NCI-H2196 treated with DMSO at 0.1 percent for 48 hours (cell line): ENCODE results near the gene MYOF.
"Not testable (repeated sequence)": the region's sequence is repeated elsewhere in the genome, so short reads cannot be mapped to it uniquely, and the experiment has no call there.

ENCODE experiments used
- DNase-seq: peaks from one replicate; lab custom pipeline; 2025; ENCODE audit not compliant: unreplicated experiment; lab: John Stamatoyannopoulos, UW

MYOF gene

DNA sequence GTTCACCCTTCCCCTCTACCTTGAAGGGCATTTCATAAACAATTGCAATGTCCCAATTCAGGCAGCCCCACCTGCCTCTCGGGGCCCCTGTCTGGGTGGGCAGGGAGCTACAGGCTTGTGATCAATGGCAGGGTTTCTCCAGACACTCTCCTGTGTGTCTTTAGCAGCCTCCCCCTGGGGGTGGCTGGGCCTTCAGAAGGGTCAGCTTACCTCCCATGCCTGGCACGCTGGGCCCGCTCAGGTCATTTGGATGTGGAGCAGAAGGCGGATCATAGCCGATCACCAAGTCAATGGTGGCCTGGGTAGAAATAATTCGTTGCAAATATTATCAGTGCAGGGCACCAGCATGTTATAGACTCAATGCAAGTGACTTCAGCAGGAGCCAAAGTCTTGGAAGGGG lies 56.3 kb downstream of the MYOF start:
- no peak for DNase-seq

DNA sequence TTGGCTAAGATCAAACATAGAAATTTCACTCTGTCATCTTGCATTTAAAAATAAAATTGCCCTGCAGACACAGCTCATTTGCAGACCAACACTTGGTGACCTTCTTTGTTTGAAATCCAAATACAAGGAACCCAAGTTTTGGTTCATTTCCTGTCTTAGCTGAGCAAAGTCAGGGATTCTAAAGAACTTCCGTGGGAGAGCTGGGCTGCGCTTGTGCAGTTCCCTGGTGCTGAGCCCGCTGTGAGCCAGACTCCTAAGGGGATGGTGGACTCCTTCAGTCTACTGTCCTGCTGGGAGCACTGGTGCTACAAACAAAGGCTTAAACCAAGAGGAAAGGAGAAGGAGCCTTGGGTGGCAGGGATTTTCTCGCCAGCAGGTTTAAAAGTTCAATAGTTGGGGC lies 60.0 kb downstream of the MYOF start:
- DNase-seq = no peak

DNA sequence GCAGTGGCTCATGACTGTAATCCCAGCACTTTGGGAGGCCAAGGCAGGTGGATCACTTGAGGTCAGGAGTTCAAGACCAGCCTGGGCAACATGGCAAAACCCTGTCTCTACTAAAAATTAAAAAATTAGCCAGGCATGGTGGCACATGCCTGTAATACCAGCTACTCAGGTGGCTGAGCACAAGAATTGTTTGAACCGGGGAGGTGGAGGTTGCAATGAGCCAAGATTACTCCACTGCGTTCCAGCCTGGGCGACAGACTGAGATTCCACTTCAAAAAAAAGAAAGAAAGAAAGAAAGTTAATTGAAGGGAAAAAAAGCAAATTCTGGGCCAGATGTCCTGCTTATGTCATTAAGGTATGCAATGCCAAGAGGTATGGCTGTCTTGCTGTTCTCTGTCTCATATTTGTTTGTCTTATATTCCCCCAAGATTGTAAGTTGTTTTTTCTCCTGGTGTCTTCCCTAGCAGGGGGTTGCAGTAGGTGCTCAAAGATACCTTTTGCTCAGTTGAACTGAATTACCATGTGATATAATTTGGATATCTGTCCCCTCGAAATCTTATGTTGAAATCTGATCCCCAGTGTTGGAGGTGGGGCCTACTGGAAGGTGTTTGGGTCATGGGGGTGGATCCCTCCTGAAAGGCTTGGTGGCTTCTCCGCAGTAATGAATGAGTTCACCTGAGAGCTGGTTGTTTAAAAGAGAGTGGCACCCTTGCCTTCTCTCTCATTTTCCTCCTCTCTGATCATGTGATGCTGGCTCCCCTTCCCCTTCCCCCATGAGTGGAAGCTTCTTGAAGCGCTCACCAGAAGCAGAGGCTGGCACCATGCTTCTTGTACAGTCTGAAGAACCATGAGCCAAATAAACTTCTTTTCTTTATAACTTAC lies 60.9 kb downstream of the MYOF start:
- DNase-seq = no peak

DNA sequence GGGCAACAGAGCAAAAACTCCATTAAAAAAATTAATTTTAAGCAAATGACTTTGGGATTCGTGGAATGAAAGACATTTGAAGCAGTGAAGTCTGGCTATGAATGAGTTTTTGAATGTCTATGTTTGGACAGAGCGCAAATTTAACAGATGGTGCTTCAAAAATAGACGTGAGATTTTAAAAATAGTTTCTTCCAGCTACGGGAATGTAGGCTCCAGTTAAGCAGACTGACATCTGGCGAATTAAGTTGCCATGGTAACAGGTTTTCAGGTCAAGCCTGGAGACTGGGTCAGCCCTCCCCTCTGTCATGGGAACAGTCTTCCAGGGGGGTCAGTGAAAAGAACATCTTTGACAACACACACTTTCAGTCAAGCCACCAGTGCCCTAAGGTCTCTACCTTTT lies 62.0 kb downstream of the MYOF start:
- no peak for DNase-seq

DNA sequence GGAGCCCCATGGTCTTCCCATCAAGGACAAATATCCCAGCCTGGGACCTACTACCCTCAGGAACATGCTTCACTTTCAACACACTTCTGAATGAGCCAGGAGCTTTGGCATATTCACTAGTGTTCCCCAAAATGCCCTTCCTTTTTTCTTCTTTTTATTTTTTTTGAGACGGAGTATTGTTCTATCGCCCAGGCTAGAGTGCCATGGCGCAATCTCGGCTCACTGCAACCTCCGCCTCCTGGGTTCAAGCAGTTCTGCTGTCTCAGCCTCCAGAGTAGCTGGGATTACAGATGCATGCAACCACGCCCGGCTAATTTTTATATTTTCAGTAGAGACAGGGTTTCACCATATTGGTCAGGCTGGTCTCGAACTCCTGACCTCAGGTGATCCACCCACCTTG lies 63.1 kb downstream of the MYOF start:
- DNase-seq = not testable (repeated sequence)

DNA sequence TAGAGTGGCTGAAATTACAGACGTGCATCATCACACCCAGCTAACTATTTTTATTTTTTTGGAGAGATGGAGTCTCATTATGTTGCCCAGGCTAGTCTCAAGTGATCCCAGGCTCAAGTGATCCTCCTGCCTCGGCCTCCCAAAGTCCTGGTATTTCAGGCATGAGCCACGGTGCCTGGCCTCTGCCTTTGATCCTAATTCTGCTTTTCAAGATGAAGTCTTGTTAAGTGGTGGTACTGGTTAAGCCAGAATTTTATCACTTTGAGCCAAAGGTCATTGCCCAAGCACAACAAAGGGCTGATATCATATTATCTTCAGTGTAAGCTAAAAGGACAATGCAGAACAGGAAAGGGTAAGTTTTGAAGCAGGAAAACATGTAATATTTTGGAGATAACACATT lies 64.2 kb downstream of the MYOF start:
- peak; percentile 11 for DNase-seq

DNA sequence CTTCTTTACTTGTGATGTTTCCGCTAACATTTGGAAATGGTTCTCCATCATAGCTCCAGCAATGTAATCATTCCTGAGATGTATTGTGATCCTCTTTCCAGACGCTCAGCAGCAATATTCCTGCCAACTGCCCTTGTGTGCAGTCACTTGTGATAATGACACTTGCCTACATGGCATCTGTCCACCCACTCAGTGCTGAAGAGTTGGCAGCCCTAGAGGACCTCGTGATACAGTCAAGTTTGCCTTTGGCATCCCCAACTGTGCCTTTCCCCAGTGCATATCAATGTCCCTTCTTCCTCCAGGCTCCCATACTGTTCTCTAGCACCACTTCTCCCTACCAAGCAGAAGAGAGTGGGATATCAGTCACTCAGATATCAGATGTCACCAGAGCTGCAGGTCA lies 64.9 kb downstream of the MYOF start:
- DNase-seq = peak; percentile 26

DNA sequence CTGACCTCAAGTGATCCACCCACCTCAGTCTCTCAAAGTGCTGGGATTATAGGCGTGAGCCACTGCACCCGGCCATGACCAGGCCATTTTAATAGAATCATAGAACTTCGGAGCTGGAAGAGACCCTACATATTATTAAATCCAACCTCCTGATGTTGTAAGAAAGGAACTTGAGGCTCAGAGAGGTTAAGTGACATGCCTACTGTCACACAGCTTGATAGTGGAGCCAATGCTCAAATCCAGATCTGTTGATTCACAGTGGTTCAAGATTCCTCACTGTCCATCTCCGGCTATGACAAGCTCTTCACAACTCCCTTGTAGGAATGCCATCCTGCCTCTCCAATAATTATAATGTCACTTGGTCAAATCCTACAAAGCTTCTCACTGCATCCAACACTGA lies 65.3 kb downstream of the MYOF start:
- no peak for DNase-seq

DNA sequence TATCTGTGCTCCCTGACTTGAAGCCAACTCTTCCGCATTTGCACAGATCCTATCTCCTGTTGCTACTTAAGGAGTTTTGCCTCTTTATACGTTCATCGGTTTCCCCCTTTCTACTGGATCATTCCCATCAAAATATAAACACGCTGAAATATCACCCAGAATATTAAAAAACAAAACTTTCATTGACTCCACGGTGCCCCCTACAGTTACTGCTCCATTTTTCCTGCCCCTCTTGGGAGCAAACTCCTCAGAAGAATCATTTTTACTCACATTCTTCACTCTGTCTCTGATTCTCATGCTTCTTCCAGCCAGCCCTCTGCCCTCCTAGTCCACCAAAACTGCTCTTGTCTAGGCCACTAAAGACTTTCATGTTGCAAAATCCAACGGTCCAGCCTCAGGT lies 66.4 kb downstream of the MYOF start:
- no peak for DNase-seq

DNA sequence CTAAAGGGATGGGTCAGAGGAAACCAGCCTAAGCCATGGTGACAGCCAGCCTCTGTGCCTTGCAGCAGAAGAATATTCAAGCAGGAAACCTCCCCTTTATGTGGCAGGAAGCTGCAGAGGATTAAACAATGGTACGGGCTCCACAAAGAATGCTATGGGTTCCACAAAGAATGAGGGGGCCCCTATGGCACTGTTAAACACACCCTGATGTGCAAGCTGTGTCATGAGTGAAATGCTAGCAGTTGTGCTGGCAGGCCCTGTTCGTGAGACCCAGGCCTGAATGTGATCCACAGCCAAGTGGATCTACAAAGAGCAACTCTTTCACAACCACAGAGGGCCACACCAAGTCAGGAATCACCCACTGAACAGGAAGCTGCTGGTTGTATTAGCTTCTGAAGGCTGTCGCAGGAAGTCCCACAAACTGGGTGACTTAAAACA lies 68.9 kb downstream of the MYOF start:
- no peak for DNase-seq

DNA sequence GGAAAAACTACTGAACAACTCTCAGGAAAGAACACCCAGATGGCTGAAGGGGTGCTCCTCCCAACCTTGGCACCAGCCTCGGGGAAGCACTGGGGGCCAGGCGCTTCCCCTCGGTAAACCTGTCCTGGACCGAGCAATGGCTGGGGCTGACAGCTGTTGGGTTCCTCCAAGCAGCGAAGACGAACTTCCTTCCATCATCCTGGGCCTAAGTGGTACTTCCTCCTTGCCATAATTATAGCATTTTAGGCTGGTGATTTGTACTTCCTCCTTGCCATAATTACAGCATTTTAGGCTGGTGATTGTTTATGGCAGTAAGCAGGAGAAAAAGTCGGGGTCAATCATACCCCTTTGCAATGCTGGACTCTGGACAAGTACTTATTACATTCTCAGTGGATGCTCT lies 69.3 kb downstream of the MYOF start:
- DNase-seq = no peak

DNA sequence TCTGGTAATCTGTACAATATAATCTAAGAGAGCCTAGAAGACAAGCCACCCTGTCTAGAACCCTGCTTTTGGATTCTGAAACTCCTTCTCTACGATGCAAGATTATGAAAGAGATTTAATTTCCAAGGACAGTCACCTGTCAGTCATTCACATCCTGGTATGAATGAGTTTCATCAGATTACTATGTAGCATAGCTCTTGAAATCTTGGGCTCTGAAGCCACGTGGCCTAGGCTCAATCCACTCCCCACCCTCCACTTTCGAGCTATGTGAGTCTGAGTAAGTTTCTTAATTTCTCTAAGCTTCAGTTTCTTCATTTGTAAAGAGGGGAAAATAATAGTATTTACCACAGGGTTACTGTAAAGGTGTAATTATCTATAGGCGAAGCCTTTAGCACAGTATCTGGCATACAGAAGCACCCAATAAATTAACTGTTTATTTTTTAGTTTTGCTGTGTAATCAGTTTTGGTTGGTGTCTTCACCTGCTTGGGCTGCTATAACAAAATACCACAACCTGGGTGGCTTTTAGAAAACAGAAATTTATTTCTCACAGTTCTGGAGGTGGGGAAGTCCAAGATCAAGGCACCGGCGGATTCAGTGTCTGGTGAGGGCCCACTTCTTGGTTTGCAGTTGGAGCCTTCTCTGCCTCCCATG lies 71.3 kb downstream of the MYOF start:
- no peak for DNase-seq

DNA sequence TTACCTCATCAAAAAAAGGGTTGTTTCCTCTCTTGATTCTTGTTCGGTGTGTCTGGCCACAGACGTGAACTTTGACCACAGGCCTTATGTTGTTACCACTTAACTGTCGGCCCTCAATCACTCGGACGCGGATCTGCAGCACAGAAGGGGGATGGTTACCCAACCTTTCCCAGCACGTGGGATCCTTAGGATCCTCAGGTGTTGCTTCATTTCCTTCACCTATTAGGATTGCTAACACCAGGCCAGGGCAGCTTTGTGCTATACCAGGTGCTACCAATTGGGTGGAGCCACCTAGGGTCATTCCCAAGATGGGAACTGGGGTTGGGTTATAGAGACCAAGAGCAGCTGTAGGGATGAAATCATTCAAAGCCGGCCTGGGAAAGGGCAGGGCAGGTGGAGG lies 73.4 kb downstream of the MYOF start:
- no peak for DNase-seq

DNA sequence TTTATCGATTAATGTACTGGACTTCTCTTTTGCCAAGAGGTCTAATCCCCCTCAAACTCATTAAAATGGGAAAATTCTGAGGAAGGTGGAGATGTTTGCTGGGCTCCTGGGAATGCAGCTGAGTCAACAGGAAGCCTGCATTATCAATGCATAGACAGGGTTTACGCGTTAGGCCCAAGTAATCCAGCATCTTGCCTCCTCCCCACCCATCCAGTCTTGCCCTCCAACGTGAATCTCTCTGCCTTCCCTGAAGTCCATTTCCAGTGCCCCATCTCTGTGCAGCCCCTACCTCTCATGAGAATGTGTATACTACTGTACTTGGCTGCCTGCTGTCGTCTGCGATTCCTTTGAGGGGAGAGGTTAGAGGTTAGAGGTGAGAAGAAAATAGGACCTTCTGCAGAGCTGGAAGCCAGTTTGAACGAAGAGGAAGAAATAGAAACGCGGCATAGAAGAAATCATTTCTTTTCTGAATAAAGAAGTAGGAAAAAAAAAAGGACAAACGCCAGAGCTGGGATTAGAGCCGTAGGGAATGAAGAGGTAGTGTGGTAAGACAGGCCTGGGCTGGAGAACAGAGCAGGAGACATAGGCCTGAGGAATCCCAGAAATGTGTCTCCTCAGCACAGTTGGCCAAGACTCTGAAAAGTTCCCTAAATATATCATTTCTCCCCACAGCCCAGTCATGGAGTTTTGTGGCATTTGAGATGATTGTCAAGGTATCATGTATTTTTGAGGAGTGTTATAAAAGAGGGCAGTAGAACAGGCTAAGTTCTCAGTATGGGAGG lies 75.6 kb downstream of the MYOF start:
- no peak for DNase-seq

DNA sequence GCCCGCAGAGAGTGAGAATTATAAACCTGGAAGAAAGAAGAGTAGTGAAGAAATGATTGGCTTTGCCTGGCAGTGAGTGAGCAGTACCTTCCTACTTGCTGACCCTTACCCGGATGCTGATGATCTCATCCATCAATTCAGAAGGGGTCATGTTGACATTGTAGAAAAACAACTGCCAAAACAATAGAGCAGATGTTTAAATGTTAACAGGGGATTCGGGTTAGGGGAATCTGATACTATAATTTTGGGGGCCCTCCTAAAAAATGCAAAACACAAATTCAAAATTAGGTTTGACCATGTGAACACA lies 78.1 kb downstream of the MYOF start:
- no peak for DNase-seq

DNA sequence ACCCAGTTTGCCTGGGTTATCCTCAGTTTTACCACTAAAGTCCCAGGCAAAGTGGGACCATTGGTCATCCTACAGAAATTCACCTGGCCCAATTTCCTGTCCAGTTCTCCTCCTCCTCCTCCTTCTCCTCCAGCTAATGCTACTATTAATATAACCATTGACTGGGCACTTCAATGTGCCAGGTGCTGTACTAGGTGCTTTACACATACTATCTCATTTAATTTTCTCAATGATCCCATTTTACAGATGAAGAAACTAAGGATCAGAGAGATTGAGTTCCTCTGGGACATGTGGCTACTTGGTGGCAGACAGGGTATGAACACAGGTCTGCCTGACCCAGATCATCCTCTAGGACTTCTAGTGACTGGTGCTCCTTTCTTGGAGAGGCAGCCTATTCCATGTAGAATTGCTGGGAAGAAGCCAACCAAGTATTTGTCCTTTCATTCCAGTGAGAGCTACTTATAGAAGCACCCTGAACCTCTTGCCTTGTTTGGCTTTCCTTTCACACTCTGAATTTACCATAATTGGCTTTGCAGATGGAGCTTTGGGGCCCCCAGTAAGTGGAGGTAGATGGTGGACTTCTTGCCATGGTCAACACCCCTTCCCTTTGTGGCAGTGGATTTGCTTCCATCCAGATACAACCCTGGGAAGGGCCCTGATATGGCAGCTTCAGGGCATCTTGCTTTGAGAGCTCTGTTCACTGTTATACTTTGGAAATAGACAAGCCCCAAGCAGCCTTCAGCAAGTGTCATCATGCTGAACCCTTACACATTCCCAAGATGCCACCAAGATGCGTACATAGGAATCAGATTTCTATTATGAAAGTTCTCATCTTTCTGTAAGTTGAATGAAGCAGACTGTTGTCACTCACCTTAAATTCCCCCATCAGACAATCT lies 78.7 kb downstream of the MYOF start:
- no peak for DNase-seq

DNA sequence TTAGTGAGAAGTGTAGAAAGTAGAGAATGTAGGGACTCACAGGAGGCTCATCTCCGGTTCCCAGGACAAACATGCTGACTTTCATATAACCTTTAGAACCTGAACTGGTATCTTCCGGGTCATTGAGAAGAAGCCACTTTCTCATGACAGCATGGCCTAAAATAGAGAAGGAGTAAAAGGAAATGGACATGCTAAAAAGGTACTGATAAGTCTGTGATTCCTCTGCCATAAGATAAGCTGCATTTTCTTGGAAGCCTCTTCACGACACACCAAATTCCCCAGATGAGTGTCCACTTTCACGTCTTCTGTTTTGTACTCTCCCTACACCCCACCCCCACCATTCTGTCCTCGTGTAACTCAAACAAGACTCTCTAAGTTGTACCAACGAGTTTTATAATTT lies 79.9 kb downstream of the MYOF start:
- DNase-seq = no peak

DNA sequence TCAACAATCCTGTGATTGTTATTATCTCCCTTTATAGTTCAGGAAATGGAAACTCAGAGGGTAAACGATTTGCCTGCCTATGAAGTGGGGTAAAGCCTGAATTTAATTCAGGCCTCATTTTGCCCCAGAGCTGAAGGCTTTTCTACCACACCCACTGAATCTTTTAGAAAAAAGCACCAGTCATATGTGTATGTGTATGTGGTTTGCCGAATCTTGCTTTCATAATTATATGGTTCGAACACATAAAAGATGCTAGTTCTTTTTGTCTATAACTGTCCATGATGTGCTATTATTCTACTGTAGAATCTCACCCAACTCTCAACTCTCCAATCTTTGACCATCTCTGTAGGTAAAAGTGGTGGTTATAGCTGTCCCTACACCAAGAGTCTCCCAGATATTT lies 83.6 kb downstream of the MYOF start:
- DNase-seq = no peak

DNA sequence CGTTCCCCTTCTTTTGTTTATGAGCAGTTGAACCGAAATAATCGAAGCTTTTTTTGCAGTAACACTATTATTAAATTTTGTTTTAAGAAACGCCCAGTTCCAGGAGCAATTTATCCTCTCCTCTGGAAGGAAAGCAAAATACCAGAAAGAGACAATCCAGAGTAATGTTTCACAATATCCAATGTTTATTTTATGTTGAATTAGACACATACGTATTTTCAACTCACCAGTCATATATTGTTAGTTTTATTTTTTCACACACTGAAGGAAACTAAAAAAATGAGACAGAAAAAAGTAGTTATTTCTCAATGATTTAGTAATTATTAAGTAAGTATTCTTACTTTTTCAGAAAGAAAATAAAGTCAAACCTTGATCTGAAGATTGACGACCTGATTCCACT lies 85.1 kb downstream of the MYOF start:
- DNase-seq = no peak

DNA sequence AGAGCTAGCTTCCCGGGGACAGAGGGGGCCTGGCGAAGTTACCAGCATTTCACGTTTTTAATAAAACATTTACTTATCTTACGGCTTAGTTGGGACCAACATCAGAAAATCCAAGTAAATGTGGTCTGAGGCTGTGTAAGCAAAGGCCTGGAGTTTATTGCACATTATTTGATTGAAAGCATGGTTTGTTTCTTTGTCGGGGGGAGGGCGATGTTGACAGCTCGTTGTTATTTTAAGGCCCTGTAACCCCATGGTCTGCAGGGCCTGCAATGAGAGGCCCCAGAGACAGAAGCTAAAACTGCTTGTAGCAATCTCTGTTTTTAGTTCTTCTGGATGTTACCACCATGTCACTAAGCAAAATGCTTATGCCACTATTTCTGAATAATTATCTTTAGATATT lies 88.9 kb downstream of the MYOF start:
- DNase-seq = no peak

DNA sequence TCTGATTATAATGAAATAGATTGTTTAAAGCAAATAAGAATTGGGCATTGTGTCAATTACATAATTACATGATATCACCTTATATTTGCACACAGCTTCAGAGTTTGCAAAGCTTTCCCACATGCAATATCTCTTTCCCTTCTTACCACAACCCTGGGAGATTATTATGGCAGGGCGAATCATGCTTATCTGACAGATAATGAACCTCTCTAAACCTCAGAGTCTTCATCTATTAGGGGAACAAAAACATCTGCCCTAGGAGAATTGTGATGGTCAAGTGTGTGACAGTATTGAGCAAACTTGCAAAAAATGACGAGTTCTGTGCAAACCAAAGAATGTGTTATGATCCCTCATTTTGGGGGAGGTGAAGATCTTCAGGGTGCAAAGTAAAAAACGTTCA lies 90.0 kb downstream of the MYOF start:
- no peak for DNase-seq
